Muscle layer of colon (tissue), 2 donors: ENCODE results near the gene ALDH1L1.
"Not testable (repeated sequence)": the region's sequence is repeated elsewhere in the genome, so short reads cannot be mapped to it uniquely, and the experiment has no call there.

ENCODE experiments used
- H3K27ac ChIP-seq: one replicate; pipeline ENCODE4 v1.7.0; 2013; ENCODE audit warnings: low read depth, mild to moderate bottlenecking, low read length, moderate library complexity
- H3K27me3 ChIP-seq, 2 donors: one replicate each; pipeline ENCODE4 v1.7.0; 2013; ENCODE audit warnings: low read length in 2 of 2, mild to moderate bottlenecking in 2 of 2; ENCODE audit not compliant: insufficient read depth in 2 of 2, control insufficient read depth in 1 of 2
- H3K36me3 ChIP-seq: one replicate; pipeline ENCODE4 v1.7.0; 2013; ENCODE audit warnings: mild to moderate bottlenecking, low read length; ENCODE audit not compliant: insufficient read depth
- H3K4me1 ChIP-seq: one replicate; pipeline ENCODE4 v1.7.0; 2013; ENCODE audit warnings: mild to moderate bottlenecking, low read length; ENCODE audit not compliant: insufficient read depth
- H3K4me3 ChIP-seq, 2 donors: one replicate each; pipeline ENCODE4 v1.7.0; 2013; ENCODE audit warnings: low read length in 2 of 2, low read depth in 1 of 2, mild to moderate bottlenecking in 1 of 2, moderate library complexity in 1 of 2
- H3K9ac ChIP-seq: one replicate; pipeline ENCODE4 v1.7.0; 2013; ENCODE audit warnings: low read length
- H3K9me3 ChIP-seq: one replicate; pipeline ENCODE4 v1.7.0; 2013; ENCODE audit warnings: mild to moderate bottlenecking, low read length
- donor health status: abdominal sarcoma.
- donor health status: Adenocarcinoma of cecum.

ALDH1L1 gene

GRCh38 chr3:126078866-126079265 lies 101.5 kb downstream of the ALDH1L1 start:
- H3K27me3 ChIP-seq, result no peaks in the 10 kb centered on the region
- H3K36me3 ChIP-seq, result no peaks in the 10 kb centered on the region
- no peak overlapping the region for H3K9ac ChIP-seq
- H3K4me3 ChIP-seq, result no peak overlapping the region
- H3K4me1 ChIP-seq, result peaks cover 14% of the 10 kb centered on the region
- H3K27ac ChIP-seq, result no peak overlapping the region
- no peaks in the 10 kb centered on the region for H3K9me3 ChIP-seq

- Histone ChIP-seq H3K36me3 (no peaks in the 10 kb centered on the region), H3K4me3 (no peak overlapping the region)
These were observed 102.6 kb downstream of the ALDH1L1 start for GRCh38 chr3:126077754-126078153.

GRCh38 chr3:126076140-126076539 lies 104.2 kb downstream of the ALDH1L1 start:
- Histone ChIP-seq H3K27me3 (no peaks in the 10 kb centered on the region), H3K9ac (no peak overlapping the region), H3K4me1 (no peaks in the 10 kb centered on the region), H3K4me3 (no peak overlapping the region), H3K9me3 (no peaks in the 10 kb centered on the region), H3K27ac (no peak overlapping the region), H3K36me3 (no peaks in the 10 kb centered on the region)

More at GRCh38 chr3:126077754-126078153, 102.6 kb downstream of the ALDH1L1 start:
- Histone ChIP-seq H3K27ac (no peak overlapping the region), H3K27me3 (no peaks in the 10 kb centered on the region), H3K4me1 (peaks cover 8% of the 10 kb centered on the region), H3K9ac (no peak overlapping the region), H3K9me3 (no peaks in the 10 kb centered on the region)

DNA sequence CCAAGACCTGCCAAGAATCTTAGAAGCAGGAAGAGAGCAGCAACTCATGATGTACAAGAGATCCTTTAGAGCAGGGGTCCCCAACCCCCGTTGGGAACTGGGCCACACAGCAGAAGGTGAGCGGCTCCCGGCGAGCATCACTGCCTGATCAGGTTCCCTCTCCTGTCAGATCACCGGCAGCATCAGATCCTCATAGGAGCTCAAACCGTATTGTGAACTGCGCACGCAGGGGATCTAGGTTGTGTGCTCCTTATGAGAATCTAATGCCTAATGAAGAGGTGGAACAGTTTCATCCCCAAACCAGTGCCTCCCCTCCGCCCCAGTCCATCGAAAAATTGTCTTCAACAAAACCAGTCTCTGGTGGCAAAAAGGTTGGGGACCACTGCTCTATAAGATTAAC lies 110.2 kb downstream of the ALDH1L1 start:
- Histone ChIP-seq H3K9ac (no peak overlapping the region), H3K36me3 (peaks cover 9% of the 10 kb centered on the region), H3K4me3 (no peak overlapping the region), H3K27ac (no peak overlapping the region), H3K4me1 (no peaks in the 10 kb centered on the region), H3K27me3 (no peaks in the 10 kb centered on the region), H3K9me3 (no peaks in the 10 kb centered on the region)

DNA sequence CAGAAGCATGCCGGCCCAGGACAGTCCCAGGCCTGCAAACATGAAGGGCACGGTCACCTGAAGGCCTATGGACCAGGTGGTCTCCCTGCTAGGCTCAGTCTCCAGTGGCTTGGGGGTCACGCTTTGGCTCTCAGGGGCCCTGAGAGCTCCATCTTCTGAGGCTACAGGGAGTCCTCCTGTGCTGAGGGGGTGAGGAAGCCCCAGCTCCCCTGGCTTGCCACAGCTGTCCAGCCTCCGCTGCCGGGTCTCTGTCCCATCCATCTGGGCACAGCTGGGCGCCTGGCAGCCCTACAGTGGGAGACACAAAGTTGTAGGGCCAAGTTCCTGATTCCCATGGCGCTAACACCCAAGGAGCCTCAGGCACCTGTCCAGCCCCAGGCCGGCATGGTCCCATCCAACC lies 112.4 kb downstream of the ALDH1L1 start:
- Histone ChIP-seq H3K27ac (no peak overlapping the region), H3K9ac (no peak overlapping the region), H3K9me3 (no peaks in the 10 kb centered on the region), H3K4me3 (no peak overlapping the region), H3K4me1 (no peaks in the 10 kb centered on the region), H3K27me3 (no peaks in the 10 kb centered on the region), H3K36me3 (peaks cover 15% of the 10 kb centered on the region)

DNA sequence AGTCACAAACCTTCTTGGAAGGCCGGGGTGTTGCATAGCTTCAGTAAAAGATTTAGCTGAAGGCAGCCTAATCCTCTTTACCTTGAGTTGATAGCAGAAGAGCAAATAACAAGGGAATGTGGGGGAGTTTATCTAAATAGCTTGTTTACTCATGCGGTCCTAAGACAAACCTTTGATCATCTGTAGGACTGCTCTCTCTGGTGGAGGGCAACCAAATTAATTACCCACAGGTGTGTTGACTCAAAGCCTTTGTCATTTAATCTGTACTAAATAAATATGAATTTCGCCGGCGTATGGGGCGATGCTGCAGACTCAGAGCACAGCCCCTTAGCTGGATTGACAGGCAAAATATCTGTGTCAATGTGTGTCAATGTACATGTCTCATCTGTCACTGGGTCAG lies 113.7 kb downstream of the ALDH1L1 start:
- H3K4me3 ChIP-seq, H3K9me3 ChIP-seq, H3K27me3 ChIP-seq, H3K9ac ChIP-seq, H3K27ac ChIP-seq, H3K4me1 ChIP-seq: not testable (repeated sequence)
- peaks cover 15% of the 10 kb centered on the region for H3K36me3 ChIP-seq

- Histone ChIP-seq H3K4me1 (no peaks in the 10 kb centered on the region), H3K9me3 (no peaks in the 10 kb centered on the region), H3K27ac (no peak overlapping the region), H3K36me3 (peaks cover 15% of the 10 kb centered on the region), H3K9ac (no peak overlapping the region), H3K27me3 (no peaks in the 10 kb centered on the region), H3K4me3 (no peak overlapping the region)
These were observed 114.5 kb downstream of the ALDH1L1 start for GRCh38 chr3:126065876-126066275.

GRCh38 chr3:126064627-126065258 lies 115.6 kb downstream of the ALDH1L1 start:
- peaks cover 17% of the 10 kb centered on the region for H3K36me3 ChIP-seq
- H3K4me1 ChIP-seq, result no peaks in the 10 kb centered on the region
- H3K9me3 ChIP-seq, result no peaks in the 10 kb centered on the region
- no peak overlapping the region for H3K9ac ChIP-seq
- H3K27ac ChIP-seq, result no peak overlapping the region
- no peaks in the 10 kb centered on the region for H3K27me3 ChIP-seq
- H3K4me3 ChIP-seq, result no peak overlapping the region

- H3K4me3 ChIP-seq, result no peak overlapping the region
- H3K36me3 ChIP-seq, result peaks cover 22% of the 10 kb centered on the region
- H3K4me1 ChIP-seq, result no peaks in the 10 kb centered on the region
- H3K9me3 ChIP-seq, result no peaks in the 10 kb centered on the region
- no peaks in the 10 kb centered on the region for H3K27me3 ChIP-seq
- no peak overlapping the region for H3K27ac ChIP-seq
- no peak overlapping the region for H3K9ac ChIP-seq
These were observed 116.9 kb downstream of the ALDH1L1 start for GRCh38 chr3:126063358-126063965.

DNA sequence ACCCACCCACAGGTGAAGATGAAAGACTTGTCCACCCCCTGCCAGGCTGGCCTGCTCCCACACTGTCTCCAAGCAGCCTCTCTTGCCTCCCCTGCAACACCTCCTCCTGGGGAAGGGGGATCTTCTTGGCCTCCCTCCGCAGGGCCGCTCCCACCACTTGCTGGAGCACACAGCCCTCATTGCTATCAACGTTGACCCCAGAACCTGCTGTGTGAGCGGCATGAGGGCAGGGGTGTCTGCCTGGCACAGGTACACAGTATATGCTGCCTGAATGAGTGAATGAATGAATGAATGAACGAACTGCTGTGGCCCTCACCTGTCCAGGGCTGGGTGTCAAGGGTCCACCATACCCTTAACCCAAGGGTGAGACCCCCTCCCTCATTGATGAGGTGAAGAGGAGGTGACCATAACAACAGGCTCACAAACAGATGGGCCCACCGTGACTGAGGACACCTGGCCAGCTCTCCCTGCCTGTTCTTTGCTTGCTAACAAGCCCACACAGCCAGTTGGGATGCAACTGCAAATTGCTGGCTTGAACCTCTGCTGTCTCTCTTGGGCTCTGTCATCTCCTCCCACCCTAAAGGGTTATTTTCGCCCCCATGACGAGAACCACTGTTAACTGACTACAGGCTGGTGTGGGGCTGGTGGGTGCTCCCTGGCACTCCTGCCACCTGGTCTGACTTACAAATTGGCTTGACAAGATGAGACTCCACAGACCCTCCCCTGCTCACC lies 118.9 kb downstream of the ALDH1L1 start:
- peaks cover 14% of the 10 kb centered on the region for H3K36me3 ChIP-seq

DNA sequence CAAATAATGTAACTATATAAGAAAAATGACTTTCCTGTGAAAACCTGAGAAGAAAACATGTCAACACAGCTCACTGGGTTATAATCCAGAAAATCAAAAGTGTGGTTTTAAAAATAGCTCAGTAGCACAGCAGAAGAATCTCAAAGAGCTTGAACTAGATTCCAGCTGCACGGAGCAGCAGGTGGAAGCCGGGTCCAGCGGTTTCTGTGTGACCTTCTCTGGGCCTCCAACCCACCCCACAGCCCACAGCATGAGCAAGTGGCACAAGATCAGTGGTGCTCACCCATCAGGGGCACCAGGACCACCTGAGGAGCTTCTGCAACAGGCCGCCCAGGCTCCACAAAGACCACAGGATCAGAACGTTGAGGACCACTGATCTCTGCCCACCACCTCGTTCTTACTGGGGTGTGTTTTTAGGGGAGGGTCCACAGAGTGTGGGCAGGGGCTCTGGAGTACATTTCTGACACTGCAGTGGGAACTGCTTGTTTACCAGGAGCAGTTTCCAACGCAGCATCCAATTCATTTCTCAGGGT lies 119.7 kb downstream of the ALDH1L1 start:
- no peak overlapping the region for H3K27ac ChIP-seq
- peaks cover 14% of the 10 kb centered on the region for H3K36me3 ChIP-seq
- no peak overlapping the region for H3K9ac ChIP-seq

More for the DNA sequence above, 118.9 kb downstream of the ALDH1L1 start:
- H3K27ac ChIP-seq, result no peak overlapping the region
- H3K9ac ChIP-seq, result no peak overlapping the region
- no peak overlapping the region for H3K4me3 ChIP-seq
- H3K27me3 ChIP-seq, result no peaks in the 10 kb centered on the region
- H3K4me1 ChIP-seq, result no peaks in the 10 kb centered on the region
- H3K9me3 ChIP-seq, result no peaks in the 10 kb centered on the region

More for the DNA sequence above, 119.7 kb downstream of the ALDH1L1 start:
- Histone ChIP-seq H3K4me1 (no peaks in the 10 kb centered on the region), H3K27me3 (no peaks in the 10 kb centered on the region), H3K9me3 (no peaks in the 10 kb centered on the region), H3K4me3 (no peak overlapping the region)
